HEK293T (cell line): ENCODE data around the gene GLMP.

Experiments
- BHLHE40 ChIP-seq: fragments of 450-650 bp; IDR thresholded peaks from 2 replicates; pipeline ENCODE4 v1.6.1; 2016; ENCODE audit warnings: mild to moderate bottlenecking, moderate library complexity, borderline replicate concordance
- CTBP1 ChIP-seq: fragments of 450-650 bp; IDR thresholded peaks from 2 replicates; pipeline ENCODE4 v1.6.1; 2016; ENCODE audit warnings: borderline replicate concordance
- FOXK2 ChIP-seq: fragments of 450-650 bp; IDR thresholded peaks from 2 replicates; pipeline ENCODE4 v1.6.1; 2016; ENCODE audit warnings: mild to moderate bottlenecking
- FOXM1 ChIP-seq: fragments of 450-650 bp; IDR thresholded peaks from 2 replicates; pipeline ENCODE4 v1.6.1; 2017; ENCODE audit warnings: mild to moderate bottlenecking, borderline replicate concordance
- L3MBTL2 ChIP-seq: fragments of 450-650 bp; conservative IDR thresholded peaks from 2 replicates; pipeline ENCODE4 v1.6.1; 2016; ENCODE audit warnings: mild to moderate bottlenecking
- NFRKB ChIP-seq: fragments of 450-650 bp; IDR thresholded peaks from 2 replicates; pipeline ENCODE4 v1.6.1; 2016; ENCODE audit warnings: mild to moderate bottlenecking, moderate library complexity
- PKNOX1 ChIP-seq: fragments of 450-650 bp; IDR thresholded peaks from 2 replicates; pipeline ENCODE4 v1.6.1; 2016
- SP1 ChIP-seq: fragments of 450-650 bp; IDR thresholded peaks from 2 replicates; pipeline ENCODE4 v1.6.1; 2017
- TARDBP ChIP-seq: fragments of 450-650 bp; IDR thresholded peaks from 2 replicates; pipeline ENCODE4 v1.6.1; 2016

GRCh38 chr1:156283521-156283920 is 12.0 kb downstream of the GLMP start:
- no peak for TF ChIP-seq PKNOX1
- TF ChIP-seq CTBP1: no peak
- TF ChIP-seq L3MBTL2: no peak
- no peak for TF ChIP-seq NFRKB
- no peak for TF ChIP-seq SP1
- no peak for TF ChIP-seq BHLHE40
- TF ChIP-seq FOXK2: no peak
- no peak for TF ChIP-seq FOXM1
- TF ChIP-seq TARDBP: no peak
